Smooth muscle cell (in vitro differentiated cells): ENCODE results near the gene HP. TPM values are rescaled to one million over a fixed set of nuclear protein-coding genes. Genes with fewer than 3 reads are reported as not detected.

Experiments
- DNase-seq: peaks from one replicate; lab custom pipeline; 2025; ENCODE audit not compliant: unreplicated experiment; lab: John Stamatoyannopoulos, UW
- H2AFZ ChIP-seq: fragments of 200-600 bp; sonication (generic); 2 replicates; pipeline ENCODE4 v1.6.0; 2016; ENCODE audit warnings: antibody characterized with exemption, low read depth, mild to moderate bottlenecking
- H3F3A ChIP-seq: fragments of 200-600 bp; sonication (generic); 2 replicates; pipeline ENCODE4 v1.6.0; 2017; ENCODE audit warnings: antibody characterized with exemption, low read depth
- H3K27ac ChIP-seq: fragments of 200-600 bp; sonication (generic); 2 replicates; pipeline ENCODE4 v1.5.1; 2016; ENCODE audit warnings: low read depth, mild to moderate bottlenecking
- H3K27me3 ChIP-seq: fragments of 200-600 bp; sonication (generic); 2 replicates; pipeline ENCODE4 v1.6.1; 2016; ENCODE audit warnings: low read depth, mild to moderate bottlenecking
- H3K36me3 ChIP-seq: fragments of 200-600 bp; sonication (generic); 2 replicates; pipeline ENCODE4 v1.5.1; 2016; ENCODE audit warnings: low read depth
- H3K4me1 ChIP-seq: fragments of 200-600 bp; sonication (generic); 2 replicates; pipeline ENCODE4 v1.5.1; 2016; ENCODE audit warnings: low read depth
- H3K4me2 ChIP-seq: fragments of 200-600 bp; sonication (generic); 2 replicates; pipeline ENCODE4 v1.6.0; 2016; ENCODE audit warnings: mild to moderate bottlenecking
- H3K4me3 ChIP-seq: fragments of 200-600 bp; sonication (generic); 2 replicates; pipeline ENCODE4 v1.5.1; 2016; ENCODE audit warnings: mild to moderate bottlenecking
- H3K79me2 ChIP-seq: fragments of 200-600 bp; sonication (generic); 2 replicates; pipeline ENCODE4 v1.6.0; 2016; ENCODE audit warnings: low read depth, mild to moderate bottlenecking
- H3K9ac ChIP-seq: fragments of 200-600 bp; sonication (generic); 2 replicates; pipeline ENCODE4 v1.6.0; 2016; ENCODE audit warnings: low read depth
- H3K9me3 ChIP-seq: fragments of 200-600 bp; sonication (generic); replicated peaks from 2 replicates; pipeline ENCODE4 v1.5.1; 2016; ENCODE audit warnings: low read depth
- H4K20me1 ChIP-seq: fragments of 200-600 bp; sonication (generic); 2 replicates; pipeline ENCODE4 v1.6.0; 2016; ENCODE audit warnings: low read depth
- CTCF ChIP-seq: fragments of 200-600 bp; sonication (generic); IDR thresholded peaks from 2 replicates; pipeline ENCODE4 v1.5.1; 2017; ENCODE audit warnings: borderline replicate concordance, mild to moderate bottlenecking, antibody characterized with exemption; ENCODE audit not compliant: insufficient read depth, poor library complexity, severe bottlenecking
- WGBS: methylation state at CpG from one replicate; pipeline ENCODE4 v1.1.7; 2016; ENCODE audit warnings: low lambda C conversion rate; 5-methylcytosine and 5-hydroxymethylcytosine counted together
- polyA plus RNA-seq: library from polyadenylated mRNA; unstranded; fragments of >200 nt; fragmentation: Nextera tagmentation; extraction: Ambion mirVana; gene quantifications from 2 replicates; pipeline ENCODE4 v1.2.1, GENCODE V29; 2016
- total RNA-seq: library from RNA; depleted of rRNA; stranded (reverse); fragments of >200 nt; gene quantifications from 2 replicates; pipeline ENCODE4 v1.2.3, GENCODE V29; 2014

HP gene
- total and polyA plus RNA-seq, 2 experiments from 2014 or later, result 0.33 TPM; not detected in 1

DNA sequence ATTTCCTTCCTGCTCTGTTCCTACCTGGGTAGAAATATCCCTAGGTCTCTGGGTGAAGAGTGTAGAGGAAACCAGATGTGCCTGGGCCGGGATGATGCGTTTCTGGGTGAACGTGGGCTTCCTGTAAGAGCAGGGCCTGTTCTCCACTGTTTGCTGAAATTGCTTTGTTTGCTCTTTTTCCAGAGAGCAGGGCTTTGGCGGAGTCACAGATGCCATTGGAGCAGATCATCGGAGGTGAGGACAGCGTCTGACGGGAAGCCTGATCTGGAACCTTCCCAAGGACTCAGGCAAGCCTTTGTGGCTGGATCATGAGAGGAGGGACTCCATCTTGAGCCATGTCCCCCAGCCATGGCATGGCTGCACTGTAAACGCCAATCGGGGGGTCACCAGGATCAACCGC is 30.3 kb upstream of the HP start:
- H3K27me3 ChIP-seq, result no peaks in the 10 kb centered on the region
- 95% methylated on average over 10 of the region's 10 CpGs for WGBS
- H3K9ac ChIP-seq, result no peak overlapping the region
- no peak overlapping the region for H2AFZ ChIP-seq
- DNase-seq, result no peak
- no peaks in the 10 kb centered on the region for H4K20me1 ChIP-seq
- H3K36me3 ChIP-seq, result no peaks in the 10 kb centered on the region
- no peaks in the 10 kb centered on the region for H3K79me2 ChIP-seq
- H3K4me1 ChIP-seq, result no peaks in the 10 kb centered on the region
- TF ChIP-seq CTCF, result no peak
- no peak overlapping the region for H3K4me3 ChIP-seq
- H3F3A ChIP-seq, result no peaks in the 10 kb centered on the region
- H3K9me3 ChIP-seq, result no peaks in the 10 kb centered on the region
- H3K27ac ChIP-seq, result no peak overlapping the region
- H3K4me2 ChIP-seq, result no peak overlapping the region

DNA sequence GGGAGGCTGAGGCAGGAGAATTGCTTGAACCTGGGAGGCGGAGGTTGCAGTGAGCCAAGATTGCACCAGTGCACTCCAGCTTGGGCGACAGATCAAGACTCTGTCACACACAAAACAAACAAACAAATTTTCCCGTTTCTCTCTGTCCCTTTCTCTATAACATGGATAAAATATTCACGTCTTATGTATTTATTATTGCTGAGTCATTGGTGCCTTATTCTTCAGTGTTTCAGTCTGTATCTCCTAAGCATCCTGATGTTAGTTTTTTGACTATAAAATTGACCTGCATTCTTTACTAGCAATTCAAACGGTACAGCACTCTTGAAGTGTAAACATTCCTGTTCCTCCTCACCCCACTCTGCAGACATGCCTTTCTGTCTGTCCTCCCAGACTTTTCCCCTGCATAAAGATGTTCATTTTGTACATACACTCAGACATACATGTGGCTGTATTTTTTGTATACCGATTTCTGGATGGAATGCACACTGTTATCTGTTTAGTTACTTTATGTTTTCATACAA is 29.4 kb upstream of the HP start:
- no peak overlapping the region for H3K9ac ChIP-seq
- H3K4me3 ChIP-seq, result no peak overlapping the region
- H3K79me2 ChIP-seq, result no peaks in the 10 kb centered on the region
- H3K27ac ChIP-seq, result no peak overlapping the region
- no peaks in the 10 kb centered on the region for H3K27me3 ChIP-seq
- H2AFZ ChIP-seq, result no peak overlapping the region
- H3K9me3 ChIP-seq, result no peaks in the 10 kb centered on the region
- WGBS, result 86% methylated on average over 6 of the region's 6 CpGs
- no peak for DNase-seq
- no peaks in the 10 kb centered on the region for H3F3A ChIP-seq
- H3K36me3 ChIP-seq, result no peaks in the 10 kb centered on the region
- no peaks in the 10 kb centered on the region for H4K20me1 ChIP-seq
- H3K4me2 ChIP-seq, result no peak overlapping the region
- H3K4me1 ChIP-seq, result no peaks in the 10 kb centered on the region
- TF ChIP-seq CTCF, result no peak

- Histone ChIP-seq H3K4me1 (no peaks in the 10 kb centered on the region), H3K36me3 (no peaks in the 10 kb centered on the region), H3K27ac (no peak overlapping the region), H3F3A (no peaks in the 10 kb centered on the region), H2AFZ (no peak overlapping the region), H3K9ac (no peak overlapping the region), H4K20me1 (no peaks in the 10 kb centered on the region), H3K4me2 (no peak overlapping the region), H3K27me3 (no peaks in the 10 kb centered on the region), H3K9me3 (no peaks in the 10 kb centered on the region), H3K4me3 (no peak overlapping the region), H3K79me2 (no peaks in the 10 kb centered on the region)
- TF ChIP-seq CTCF, result no peak
- no peak for DNase-seq
- WGBS, result 97% methylated on average over 19 of the region's 19 CpGs
These were observed 28.7 kb upstream of the HP start for GRCh38 chr16:72025404-72026114.
